HG02642 (cell line): ENCODE data around the gene SMARCD1.

Experiments used
- ATAC-seq: cut with Tn5 transposase; IDR thresholded peaks from one replicate; pipeline ENCODE4 v1.9.1; 2021; ENCODE audit warnings: mild to moderate bottlenecking; ENCODE audit not compliant: unreplicated experiment, poor library complexity

Gene SMARCD1

GRCh38 chr12:50102131-50102531, 17.0 kb downstream of the SMARCD1 start:
- ATAC-seq: no peak

DNA sequence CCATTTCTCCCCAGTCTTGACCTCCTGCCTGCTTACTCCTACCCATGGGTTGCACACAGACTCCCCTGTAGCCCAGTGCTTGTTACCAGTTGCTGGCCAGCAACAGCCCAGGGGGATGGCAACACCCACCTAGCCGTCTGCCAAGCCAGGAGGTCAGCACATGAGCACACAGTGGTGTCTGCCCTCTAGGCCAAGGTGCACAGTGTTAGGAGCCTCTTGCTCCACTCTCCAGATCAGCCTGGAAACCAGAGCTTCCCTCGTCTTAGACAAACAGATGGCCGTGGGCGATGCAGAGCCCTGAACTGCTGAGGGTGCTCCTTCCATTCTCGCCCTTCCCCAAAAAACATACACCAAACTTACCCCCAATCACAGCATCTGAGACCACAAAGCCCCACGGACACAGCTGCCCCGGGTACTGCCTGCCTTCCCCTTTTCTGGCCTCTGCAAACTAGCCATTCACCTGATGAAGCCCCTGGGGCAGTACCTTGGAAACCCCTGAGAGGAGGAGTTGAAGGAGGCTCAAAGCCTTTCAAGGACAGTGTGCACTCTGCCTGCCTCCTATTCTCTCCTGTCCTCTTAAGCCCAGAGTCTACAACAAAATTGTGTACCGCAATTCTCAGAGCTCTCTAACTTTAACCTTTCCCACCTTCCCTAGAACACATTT, 17.6 kb downstream of the SMARCD1 start:
- no peak for ATAC-seq

- ATAC-seq: no peak
Observed at GRCh38 chr12:50103351-50103750, 18.2 kb downstream of the SMARCD1 start.

DNA sequence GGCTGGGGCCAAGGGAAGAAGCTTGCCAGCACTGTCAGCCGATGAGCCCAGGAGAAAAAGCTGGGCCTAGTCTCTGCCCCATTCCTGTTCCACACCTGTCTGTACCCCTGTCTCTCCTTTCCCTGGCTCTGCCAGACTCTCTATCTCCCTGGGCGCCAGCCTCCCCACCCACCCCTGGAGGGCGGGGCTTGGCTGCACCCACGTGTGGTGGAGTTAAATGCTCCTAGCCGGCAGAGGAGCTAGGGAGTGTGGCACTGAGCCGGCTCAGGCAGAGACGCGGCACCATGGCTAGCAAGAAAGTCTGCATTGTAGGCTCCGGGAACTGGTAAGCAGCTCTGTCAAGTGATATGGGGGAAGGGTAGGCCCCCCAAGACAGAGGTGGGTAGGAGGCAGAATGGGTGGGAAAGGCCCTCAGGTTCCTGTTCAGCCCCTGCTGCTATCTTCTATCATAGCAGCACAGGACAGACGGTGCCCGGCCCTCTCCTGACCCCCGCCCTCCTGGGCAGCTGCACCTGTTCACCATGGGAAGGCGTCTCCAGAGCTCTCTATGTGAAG, 18.7 kb downstream of the SMARCD1 start, which contains the start of gene GPD1:
Gene GPD1 (plus strand): TSS at position 242 of the 555 bp plus-strand sequence. CDS start 43 bp downstream, at position 285.
- no peak for ATAC-seq

DNA sequence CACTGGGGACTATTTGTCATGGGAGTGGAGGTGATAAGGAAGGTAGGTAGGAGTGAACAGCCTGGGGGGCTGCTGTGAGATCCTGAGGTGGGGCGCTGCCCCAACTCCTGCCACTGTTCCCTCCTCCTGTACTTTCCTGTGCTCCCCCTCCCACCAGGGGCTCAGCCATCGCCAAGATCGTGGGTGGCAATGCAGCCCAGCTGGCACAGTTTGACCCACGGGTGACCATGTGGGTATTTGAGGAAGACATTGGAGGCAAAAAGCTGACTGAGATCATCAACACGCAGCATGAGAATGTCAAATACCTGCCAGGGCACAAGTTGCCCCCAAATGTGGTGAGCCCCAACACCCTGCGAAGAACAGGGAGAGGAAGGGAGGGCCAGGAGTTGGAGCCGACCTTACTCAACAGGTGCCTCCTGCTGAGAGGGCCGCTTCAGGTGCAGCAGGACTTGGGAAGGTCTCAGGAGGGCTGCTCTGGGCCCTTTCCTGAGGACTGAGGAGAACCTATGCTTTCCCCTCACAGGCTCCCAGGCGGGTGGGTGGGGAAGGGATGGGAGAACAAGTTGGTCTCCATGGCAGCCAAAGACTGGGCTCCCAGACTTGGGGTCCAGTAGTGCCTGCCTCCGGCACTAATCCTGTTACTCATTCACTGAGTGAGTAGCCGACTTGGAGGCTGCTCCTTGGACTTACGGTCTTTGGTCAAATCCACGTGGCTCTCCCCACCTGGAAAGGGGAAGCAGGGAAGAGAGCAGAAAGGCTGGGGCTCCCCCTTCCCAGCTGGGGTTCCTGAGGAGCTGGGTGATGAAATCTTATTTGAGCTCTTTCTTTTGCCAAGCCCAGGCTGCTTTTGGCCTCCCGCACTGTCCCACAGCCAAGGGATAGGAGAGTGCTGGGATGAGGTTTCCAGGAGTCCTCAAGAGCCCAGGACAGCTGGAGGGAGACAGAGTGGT, 19.6 kb downstream of the SMARCD1 start:
- ATAC-seq: no peak

DNA sequence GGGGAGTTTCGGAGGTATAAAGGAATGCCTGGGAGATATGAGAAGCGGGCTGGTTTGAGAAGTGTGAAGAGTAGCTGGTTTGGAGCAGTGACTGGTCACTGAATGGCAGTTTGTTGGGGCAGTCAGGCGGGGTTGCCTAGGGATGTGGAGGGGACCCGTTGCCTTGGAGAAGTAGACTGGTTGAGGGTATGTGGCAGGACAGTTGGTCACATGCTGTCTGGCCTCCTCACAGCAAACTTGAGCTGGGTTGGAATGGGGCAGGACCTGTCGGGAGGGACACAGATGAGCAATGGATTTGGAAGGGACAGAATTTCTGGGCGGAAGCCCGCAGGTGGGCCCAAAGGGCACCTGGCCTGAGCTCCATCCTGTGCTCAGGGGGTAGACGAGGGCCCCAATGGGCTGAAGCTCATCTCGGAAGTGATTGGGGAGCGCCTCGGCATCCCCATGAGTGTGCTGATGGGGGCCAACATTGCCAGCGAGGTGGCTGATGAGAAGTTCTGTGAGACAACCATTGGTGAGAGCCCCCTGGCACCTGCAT, 20.8 kb downstream of the SMARCD1 start:
- ATAC-seq: no peak

GRCh38 chr12:50106907-50107306, 21.8 kb downstream of the SMARCD1 start:
- no peak for ATAC-seq

DNA sequence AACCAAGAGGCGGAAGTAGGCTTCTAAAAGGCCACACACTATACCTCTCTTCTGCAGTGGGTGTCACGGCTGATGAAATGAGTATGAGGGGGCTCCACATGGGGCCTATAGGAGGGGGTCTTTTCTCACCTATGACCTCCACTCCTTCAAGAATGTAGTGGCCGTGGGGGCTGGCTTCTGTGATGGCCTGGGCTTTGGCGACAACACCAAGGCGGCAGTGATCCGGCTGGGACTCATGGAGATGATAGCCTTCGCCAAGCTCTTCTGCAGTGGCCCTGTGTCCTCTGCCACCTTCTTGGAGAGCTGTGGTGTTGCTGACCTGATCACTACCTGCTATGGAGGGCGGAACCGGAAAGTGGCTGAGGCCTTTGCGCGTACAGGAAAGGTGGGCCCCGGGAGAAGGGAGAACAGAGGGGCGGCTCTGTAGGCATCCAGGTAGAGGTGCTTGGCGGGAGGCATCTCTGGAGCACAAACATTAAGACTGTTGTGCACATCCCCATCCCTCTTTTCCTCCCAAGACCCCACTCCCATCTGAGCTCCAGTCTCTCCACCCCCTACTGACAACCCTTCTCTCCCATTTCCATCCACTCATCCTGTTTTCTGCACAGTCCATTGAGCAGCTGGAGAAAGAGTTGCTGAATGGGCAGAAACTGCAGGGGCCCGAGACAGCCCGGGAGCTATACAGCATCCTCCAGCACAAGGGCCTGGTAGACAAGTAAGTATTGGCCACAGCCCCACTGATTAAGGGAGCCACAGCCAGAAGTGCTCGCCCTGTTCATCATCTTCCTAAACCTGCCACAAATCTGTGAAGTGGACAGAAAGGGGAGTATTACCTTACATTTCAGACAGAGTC, 22.5 kb downstream of the SMARCD1 start:
- no peak for ATAC-seq

GRCh38 chr12:50109319-50109718, 24.2 kb downstream of the SMARCD1 start:
- ATAC-seq: no peak

DNA sequence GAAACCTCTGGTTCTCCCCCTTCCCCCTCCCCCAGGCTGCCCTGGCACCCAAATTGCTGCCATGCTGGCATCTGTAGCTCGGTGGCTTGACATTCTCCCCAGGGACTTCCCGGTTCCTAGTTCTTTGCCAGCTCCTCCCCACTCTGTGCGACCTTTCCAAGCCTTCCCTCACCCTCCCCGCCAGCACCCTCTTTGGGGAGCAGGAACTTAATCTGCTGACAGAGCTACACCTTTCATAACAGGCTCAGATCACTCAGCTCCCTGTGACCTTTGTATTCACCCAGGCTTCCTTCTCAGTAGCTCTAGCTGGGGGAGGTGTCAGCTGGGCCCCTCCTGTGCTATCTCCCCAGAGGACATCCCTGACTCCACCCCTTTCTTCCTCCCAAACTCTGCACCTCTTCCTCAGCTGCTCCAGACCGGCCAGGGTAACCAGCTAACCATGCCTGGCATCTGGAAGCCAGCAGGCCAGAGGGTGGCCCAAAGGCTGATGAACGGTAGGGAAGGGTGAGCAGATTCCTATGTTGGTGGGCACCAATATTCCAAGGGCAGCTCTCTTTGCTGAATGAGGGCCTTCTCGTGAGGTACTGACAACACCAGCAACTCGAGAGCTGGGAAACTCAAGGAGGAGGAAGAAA, 25.1 kb downstream of the SMARCD1 start:
- ATAC-seq: no peak

- no peak for ATAC-seq
Observed at GRCh38 chr12:50110762-50111351, 25.7 kb downstream of the SMARCD1 start.

- ATAC-seq: peak; percentile 2
Observed at GRCh38 chr12:50111395-50111692, 26.2 kb downstream of the SMARCD1 start.

DNA sequence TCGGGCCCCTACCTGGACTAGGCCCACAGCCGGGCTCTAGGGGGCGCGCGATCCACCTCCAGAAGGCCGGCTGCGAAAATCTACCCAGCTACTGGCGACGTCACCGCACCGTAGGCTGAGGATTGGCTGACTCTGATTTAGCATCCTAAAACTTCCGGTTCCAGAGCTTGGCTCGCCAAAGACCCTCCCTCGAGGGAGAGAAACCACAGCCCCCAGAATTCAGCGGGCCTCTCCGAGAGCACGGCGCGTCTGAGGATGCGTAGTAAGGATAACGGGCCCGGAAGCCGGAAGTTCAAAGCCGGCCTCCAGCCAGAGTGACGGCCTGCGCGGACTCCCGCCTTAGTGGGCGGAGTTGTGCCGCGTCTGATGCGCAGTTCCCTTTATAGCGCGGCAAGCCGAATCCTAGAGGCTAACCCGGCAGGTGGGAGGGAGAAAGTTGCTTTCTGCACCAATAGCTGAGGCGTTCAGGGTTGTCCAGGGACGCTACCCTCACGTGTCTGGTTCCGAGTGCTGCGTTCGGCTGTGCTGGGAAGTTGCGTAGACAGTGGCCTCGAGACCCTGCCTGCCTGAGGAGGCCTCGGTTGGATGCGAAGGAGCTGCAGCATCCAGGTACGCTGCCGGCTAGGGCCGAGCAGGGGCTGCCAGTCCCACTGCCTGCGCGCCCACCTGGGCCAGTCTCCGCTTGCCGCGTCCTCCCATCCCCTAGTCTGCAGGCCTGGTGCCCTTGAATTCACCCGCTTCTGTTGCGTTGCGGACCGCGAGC, 26.7 kb downstream of the SMARCD1 start, which contains the start of gene COX14:
Gene COX14 (plus strand): TSS at position 544 of the 763 bp plus-strand sequence. CDS start 7,808 bp downstream, outside the sequence.
- peak; percentile 84 for ATAC-seq

DNA sequence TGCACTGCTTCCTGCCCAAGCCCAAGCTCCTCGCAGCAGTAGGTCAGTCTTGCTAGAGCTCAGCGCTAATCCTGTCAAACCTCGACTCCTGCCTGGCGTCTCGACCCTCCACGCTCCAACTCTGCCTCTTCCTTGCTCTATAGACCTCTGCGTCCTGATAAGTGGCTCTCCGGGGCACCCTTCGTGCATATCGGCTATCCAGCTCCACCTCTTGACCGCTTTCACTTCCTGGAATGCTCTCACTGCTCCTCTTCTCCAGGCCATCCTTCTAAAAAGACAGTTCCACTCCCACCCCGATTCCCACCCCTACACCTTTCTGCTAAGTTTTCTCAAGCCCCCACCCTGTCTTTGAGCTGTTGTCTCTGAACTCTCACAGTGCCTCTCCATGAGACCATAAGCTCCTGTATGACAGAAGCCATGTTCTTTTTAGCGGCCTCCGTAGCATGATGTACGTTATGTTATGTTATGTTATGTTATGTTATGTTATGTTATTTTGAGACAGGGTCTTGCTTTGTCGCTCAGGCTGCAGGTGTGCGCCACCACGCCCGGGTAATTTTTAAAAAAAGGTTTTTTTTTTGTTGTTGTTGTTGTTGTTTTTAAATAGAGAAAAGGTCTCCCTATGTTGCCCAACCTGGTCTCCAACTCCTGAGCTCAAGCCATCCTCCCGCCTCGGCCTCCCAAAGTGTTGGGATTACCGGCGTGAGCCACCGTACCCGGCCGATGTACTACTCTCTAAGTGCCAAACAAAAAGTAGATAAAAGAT, 27.5 kb downstream of the SMARCD1 start:
- no peak for ATAC-seq

GRCh38 chr12:50117057-50117622, 32.0 kb downstream of the SMARCD1 start:
- no peak for ATAC-seq

DNA sequence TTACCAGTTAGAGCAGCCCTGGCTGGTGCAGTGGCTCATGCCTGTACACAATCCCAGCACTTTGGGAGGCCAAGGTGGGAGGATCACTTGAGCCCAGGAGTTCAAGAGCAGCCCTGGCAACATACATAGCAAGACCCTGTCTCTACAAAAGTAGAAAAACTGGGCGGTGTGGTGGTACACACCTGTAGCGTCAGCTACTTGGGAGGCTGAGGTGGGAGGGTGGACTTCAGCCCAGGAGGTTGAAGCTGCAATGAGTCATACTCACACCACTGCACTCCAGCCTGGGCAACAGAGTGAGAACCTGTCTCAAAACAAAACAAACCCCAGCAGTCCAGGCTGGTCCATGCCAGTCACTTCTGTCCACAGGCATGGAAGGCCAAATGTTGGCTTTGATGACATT, 34.2 kb downstream of the SMARCD1 start:
- no peak for ATAC-seq

- ATAC-seq: no peak
Observed at GRCh38 chr12:50120521-50120920, 35.4 kb downstream of the SMARCD1 start.
